Measurements from ENCODE around the gene INSRR. TPM values are rescaled to one million over a fixed set of nuclear protein-coding genes. Genes with fewer than 3 reads are reported as not detected.

Gene INSRR
- total and polyA plus RNA-seq, 10 donors = under 0.01 to 0.09 (median 0.09) TPM; not detected in 6

DNA sequence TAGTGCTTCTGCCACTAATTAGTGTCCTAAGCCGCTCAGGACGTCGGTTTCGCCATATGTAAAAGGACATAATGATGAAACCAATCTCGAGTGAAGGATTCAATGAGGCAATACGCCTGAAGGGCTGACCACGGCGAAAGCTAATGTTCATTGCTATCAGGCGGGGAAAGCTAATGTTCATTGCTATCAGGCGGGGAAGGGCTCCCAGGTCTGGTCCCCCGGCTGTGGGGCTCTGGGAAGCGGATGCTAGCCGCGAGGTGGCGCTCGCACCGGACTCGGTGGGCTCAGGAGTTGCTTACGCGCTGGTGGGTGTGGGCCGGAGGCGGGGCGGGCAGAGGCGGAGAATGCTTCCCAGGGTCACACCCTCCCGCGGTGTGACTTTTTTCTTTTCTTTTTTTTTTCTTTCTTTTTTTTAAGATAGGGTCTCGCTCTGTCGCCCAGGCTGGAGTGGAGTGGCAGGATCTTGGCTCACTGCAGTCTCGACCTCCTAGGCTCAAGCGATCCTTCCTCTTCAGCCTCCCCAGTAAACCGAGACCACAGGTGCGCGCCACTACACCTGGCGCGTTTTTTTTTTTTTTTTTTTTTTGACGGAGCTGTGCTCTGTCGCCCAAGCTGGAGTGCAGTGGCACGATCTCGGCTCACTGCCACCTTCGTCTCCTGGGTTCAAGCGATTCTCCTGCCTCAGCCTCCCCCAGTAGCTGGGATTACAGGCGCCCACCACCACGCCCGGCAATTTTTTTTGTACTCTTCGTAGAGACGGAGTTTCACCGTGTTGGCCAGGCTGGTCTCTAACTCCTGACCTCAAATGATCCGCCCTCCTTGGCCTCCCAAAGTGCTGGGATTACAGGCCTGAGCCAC is 33.5 kb upstream of the INSRR start:
- TF ChIP-seq CTCF (IDR thresholded peaks at IDR 0.05 in 8 of 11, conservative IDR thresholded peaks at IDR 0.05 in 3 of 11) (peak; percentile 78 to 91 (median 87)), POLR2A (IDR thresholded peaks at IDR 0.05) (no peak), POLR2AphosphoS5 (IDR thresholded peaks at IDR 0.05) (peak; percentile 44 to 77 (median 73))
- H3K4me3 ChIP-seq = peak overlapping the region in 7 of 8 donors; percentile 17 to 73 (median 41)
- no peaks in the 10 kb centered on the region for H3K9me3 ChIP-seq
- H3K4me1 ChIP-seq = peaks cover 9 to 68% (median 39%) of the 10 kb centered on the region in 6 donors
- peak overlapping the region in 7 of 8 donors; percentile 73 to 90 (median 84) for H3K27ac ChIP-seq
- 3 to 13% (median 6%) methylated on average over 45 to 48 of the region's 48 CpGs for WGBS, 5 donors
- intact Hi-C loops (cut with DNase I; ENCODE audit: low total_unique reads) = no loop called here
- DNase-seq = peak; percentile 95
- H3K27me3 ChIP-seq (replicated peaks in 1 of 7) = peaks cover 0 to 78% (median 14%) of the 10 kb centered on the region in 7 donors
- no peaks in the 10 kb centered on the region for H3K36me3 ChIP-seq

DNA sequence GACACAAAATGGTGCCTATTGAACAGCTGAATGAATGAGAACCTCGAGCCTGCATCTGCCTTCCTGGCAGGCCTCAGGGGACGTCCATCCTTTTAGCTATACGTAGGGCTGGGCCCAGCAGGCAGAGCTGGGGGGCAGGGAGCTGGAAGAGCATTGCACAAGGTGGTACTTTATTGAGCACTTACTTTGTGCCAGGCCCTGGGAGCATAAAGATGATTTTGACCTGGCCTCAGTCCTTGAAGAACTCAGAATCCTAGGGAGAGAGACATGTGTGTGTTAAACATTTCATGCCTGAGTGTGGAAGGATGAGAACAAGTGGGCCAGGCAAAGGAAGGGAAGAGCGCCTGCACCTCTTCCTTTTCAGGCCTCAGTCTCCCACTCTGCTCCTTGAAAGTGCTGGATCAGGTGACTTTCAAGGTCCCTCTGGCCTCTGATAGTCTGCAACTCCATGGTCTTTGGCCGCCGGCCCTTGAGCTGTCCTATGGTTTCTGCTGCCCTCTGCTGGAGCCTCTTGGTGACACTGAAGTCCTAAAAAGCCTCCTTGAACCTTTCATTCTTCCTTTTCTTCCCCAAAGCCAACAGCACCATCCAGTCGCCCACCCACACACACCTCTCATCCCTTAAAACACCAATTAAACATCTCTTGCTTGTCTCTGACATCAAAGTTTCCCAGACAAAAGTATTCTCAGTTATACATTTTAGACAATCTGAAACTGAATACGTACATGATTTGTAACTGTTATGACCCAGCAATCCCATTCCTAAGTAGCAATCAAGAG is 31.1 kb upstream of the INSRR start:
- H3K36me3 ChIP-seq = no peaks in the 10 kb centered on the region
- H3K27ac ChIP-seq = no peak overlapping the region
- H3K27me3 ChIP-seq (replicated peaks in 1 of 7) = peaks cover 0 to 91% (median 14%) of the 10 kb centered on the region in 7 donors
- TF ChIP-seq CTCF (IDR thresholded peaks at IDR 0.05 in 8 of 11, conservative IDR thresholded peaks at IDR 0.05 in 3 of 11) = peak; percentile 24 to 82 (median 73)
- TF ChIP-seq POLR2A (IDR thresholded peaks at IDR 0.05) = no peak
- TF ChIP-seq POLR2AphosphoS5 (IDR thresholded peaks at IDR 0.05) = no peak
- H3K9me3 ChIP-seq = no peaks in the 10 kb centered on the region
- no peak for DNase-seq
- H3K4me1 ChIP-seq = peaks cover 6 to 44% (median 26%) of the 10 kb centered on the region in 6 donors
- intact Hi-C loops (cut with DNase I; ENCODE audit: low total_unique reads) = loop anchor here (10.0 kb wide), 1 partner anchor 165 kb away; the partner anchor contains the start of genes ISG20L2 and METTL25B
- 39 to 45% (median 43%) methylated on average over 8 of the region's 8 CpGs for WGBS, 5 donors
- no peak overlapping the region for H3K4me3 ChIP-seq

DNA sequence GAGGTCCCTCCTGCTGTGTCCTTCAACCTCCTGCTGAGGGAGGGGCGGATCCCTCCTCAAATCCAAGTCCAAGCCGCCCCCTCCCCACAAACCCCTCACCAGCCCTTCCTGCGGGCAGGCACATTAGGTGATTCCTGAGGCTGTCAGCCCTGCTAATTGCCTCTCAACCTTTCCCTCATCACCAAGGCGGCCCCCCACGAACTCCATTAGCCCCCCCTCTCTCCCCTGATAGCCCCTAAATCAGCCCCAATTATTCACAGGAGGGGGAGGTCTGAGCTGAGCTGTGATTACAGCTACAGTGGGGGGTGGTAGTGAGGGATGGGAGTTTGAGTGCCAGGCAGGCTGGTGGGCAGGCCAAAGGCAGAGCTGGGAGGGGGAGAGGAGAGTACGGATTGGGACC is 28.8 kb upstream of the INSRR start:
- 48 to 57% (median 52%) methylated on average over 6 of the region's 6 CpGs for WGBS, 5 donors
- DNase-seq = no peak

More for the DNA sequence above, 28.8 kb upstream of the INSRR start:
- H3K9me3 ChIP-seq = no peaks in the 10 kb centered on the region
- TF ChIP-seq POLR2AphosphoS5 (IDR thresholded peaks at IDR 0.05) (no peak), POLR2A (IDR thresholded peaks at IDR 0.05) (no peak), CTCF (IDR thresholded peaks at IDR 0.05 in 8 of 11, conservative IDR thresholded peaks at IDR 0.05 in 3 of 11) (no peak)
- no peak overlapping the region for H3K27ac ChIP-seq
- intact Hi-C loops (cut with DNase I; ENCODE audit: low total_unique reads) = loop anchor here (10.0 kb wide), 1 partner anchor 163 kb away; the partner anchor contains the start of genes ISG20L2 and METTL25B
- peaks cover 0 to 90% (median 2%) of the 10 kb centered on the region in 7 donors for H3K27me3 ChIP-seq (replicated peaks in 1 of 7)
- H3K36me3 ChIP-seq = no peaks in the 10 kb centered on the region
- peaks cover 0 to 21% (median 10%) of the 10 kb centered on the region in 6 donors for H3K4me1 ChIP-seq
- no peak overlapping the region for H3K4me3 ChIP-seq
